HEK293 (cell line): ENCODE data around the gene ARHGAP30.

Source experiments
- HIC1 ChIP-seq: fragments of 450-650 bp; formaldehyde crosslinking; IDR thresholded peaks from 2 replicates; pipeline ENCODE4 v1.5.1; 2016; ENCODE audit warnings: missing biosample characterization, missing genetic modification characterization
- INSM2 ChIP-seq: fragments of 450-650 bp; formaldehyde crosslinking; IDR thresholded peaks from 2 replicates; pipeline ENCODE4 v1.5.1; 2016; ENCODE audit warnings: missing biosample characterization, missing genetic modification characterization
- KLF8 ChIP-seq: fragments of 450-650 bp; formaldehyde crosslinking; IDR thresholded peaks from 2 replicates; pipeline ENCODE4 v1.5.1; 2016; ENCODE audit warnings: missing biosample characterization, missing genetic modification characterization
- SP7 ChIP-seq: fragments of 450-650 bp; formaldehyde crosslinking; IDR thresholded peaks from 2 replicates; pipeline ENCODE4 v1.5.1; 2016; ENCODE audit warnings: missing biosample characterization, missing genetic modification characterization
- YY1 ChIP-seq: fragments of 450-650 bp; formaldehyde crosslinking; IDR thresholded peaks from 2 replicates; pipeline ENCODE4 v1.5.1; 2018; ENCODE audit warnings: missing biosample characterization, missing genetic modification characterization
- ZBTB17 ChIP-seq: fragments of 450-650 bp; formaldehyde crosslinking; IDR thresholded peaks from 2 replicates; pipeline ENCODE4 v1.5.1; 2016; ENCODE audit warnings: missing biosample characterization, missing genetic modification characterization
- ZBTB21 ChIP-seq: fragments of 450-650 bp; formaldehyde crosslinking; IDR thresholded peaks from 2 replicates; pipeline ENCODE4 v1.5.1; 2017; ENCODE audit warnings: missing biosample characterization, missing genetic modification characterization
- ZNF324 ChIP-seq: fragments of 450-650 bp; formaldehyde crosslinking; IDR thresholded peaks from 2 replicates; pipeline ENCODE4 v1.5.1; 2016; ENCODE audit warnings: missing biosample characterization, missing genetic modification characterization
- ZNF335 ChIP-seq: fragments of 450-650 bp; formaldehyde crosslinking; conservative IDR thresholded peaks from 2 replicates; pipeline ENCODE4 v1.5.1; 2016; ENCODE audit warnings: missing biosample characterization, missing genetic modification characterization
- ZNF394 ChIP-seq: fragments of 450-650 bp; formaldehyde crosslinking; IDR thresholded peaks from 2 replicates; pipeline ENCODE4 v1.5.1; 2016; ENCODE audit warnings: missing biosample characterization, missing genetic modification characterization, mild to moderate bottlenecking, moderate library complexity, borderline replicate concordance
- ZNF398 ChIP-seq: fragments of 450-650 bp; formaldehyde crosslinking; IDR thresholded peaks from 2 replicates; pipeline ENCODE4 v1.5.1; 2017; ENCODE audit warnings: missing biosample characterization, missing genetic modification characterization
- ZNF423 ChIP-seq: fragments of 450-650 bp; formaldehyde crosslinking; IDR thresholded peaks from 2 replicates; pipeline ENCODE4 v1.5.1; 2016; ENCODE audit warnings: missing biosample characterization, missing genetic modification characterization
- ZNF426 ChIP-seq: fragments of 450-650 bp; formaldehyde crosslinking; IDR thresholded peaks from 2 replicates; pipeline ENCODE4 v1.5.1; 2017; ENCODE audit warnings: missing biosample characterization, missing genetic modification characterization, mild to moderate bottlenecking, inconsistent platforms, moderate library complexity
- ZNF449 ChIP-seq: fragments of 450-650 bp; formaldehyde crosslinking; IDR thresholded peaks from 2 replicates; pipeline ENCODE4 v1.5.1; 2017; ENCODE audit warnings: missing biosample characterization, mild to moderate bottlenecking, missing genetic modification characterization, moderate library complexity
- ZNF558 ChIP-seq: fragments of 450-650 bp; formaldehyde crosslinking; IDR thresholded peaks from 2 replicates; pipeline ENCODE4 v1.5.1; 2016; ENCODE audit warnings: missing biosample characterization, missing genetic modification characterization
- ZNF560 ChIP-seq: fragments of 450-650 bp; formaldehyde crosslinking; IDR thresholded peaks from 2 replicates; pipeline ENCODE4 v1.5.1; 2017; ENCODE audit warnings: missing biosample characterization, missing genetic modification characterization, borderline replicate concordance
- ZNF639 ChIP-seq: fragments of 450-650 bp; formaldehyde crosslinking; IDR thresholded peaks from 2 replicates; pipeline ENCODE4 v1.5.1; 2016; ENCODE audit warnings: missing biosample characterization, missing genetic modification characterization
- ZNF692 ChIP-seq: fragments of 450-650 bp; formaldehyde crosslinking; IDR thresholded peaks from 2 replicates; pipeline ENCODE4 v1.5.1; 2016; ENCODE audit warnings: missing biosample characterization, missing genetic modification characterization
- ZNF704 ChIP-seq: fragments of 450-650 bp; formaldehyde crosslinking; IDR thresholded peaks from 2 replicates; pipeline ENCODE4 v1.5.1; 2016; ENCODE audit warnings: missing biosample characterization, missing genetic modification characterization
- ZNF777 ChIP-seq: fragments of 450-650 bp; formaldehyde crosslinking; IDR thresholded peaks from 2 replicates; pipeline ENCODE4 v1.5.1; 2017; ENCODE audit warnings: missing biosample characterization, missing genetic modification characterization, borderline replicate concordance
- ZSCAN18 ChIP-seq: fragments of 450-650 bp; formaldehyde crosslinking; IDR thresholded peaks from 2 replicates; pipeline ENCODE4 v1.5.1; 2016; ENCODE audit warnings: missing biosample characterization, missing genetic modification characterization

Gene ARHGAP30

GRCh38 chr1:161082996-161083747 lies 13.5 kb upstream of the ARHGAP30 start (continued):
- TF ChIP-seq ZNF692 (tag by site-specific recombination), result 0 out of 2 replicates have a peak, but pooled peaks have one; percentile 36
- no peak for TF ChIP-seq ZNF423
- no peak for TF ChIP-seq ZNF426
- TF ChIP-seq ZNF398 (tag by site-specific recombination), result peak; percentile 8
- TF ChIP-seq ZNF335, result peak; percentile 90
- peak; percentile 69; the same call in 1 of the 2 replicates for TF ChIP-seq ZNF639 (tag by site-specific recombination)
- TF ChIP-seq ZNF558 (tag by site-specific recombination), result 0 out of 2 replicates have a peak, but pooled peaks have one; percentile 54
- 0 out of 2 replicates have a peak, but pooled peaks have one; percentile 26 for TF ChIP-seq ZNF449
- TF ChIP-seq ZBTB17 (tag by site-specific recombination), result 0 out of 2 replicates have a peak, but pooled peaks have one; percentile 33
- TF ChIP-seq INSM2 (tag by site-specific recombination), result peak; percentile 45; the same call in 1 of the 2 replicates
- TF ChIP-seq ZNF777 (tag by site-specific recombination), result no peak
- TF ChIP-seq YY1 (tag by site-specific recombination), result no peak
- peak; percentile 50; the same call in 1 of the 2 replicates for TF ChIP-seq ZNF394 (tag by site-specific recombination)
- no peak for TF ChIP-seq ZNF704 (tag by site-specific recombination)
- TF ChIP-seq ZNF560 (tag by site-specific recombination), result no peak
- TF ChIP-seq SP7 (tag by site-specific recombination), result peak; percentile 77
- TF ChIP-seq ZNF324 (tag by site-specific recombination), result no peak
- no peak for TF ChIP-seq ZSCAN18 (tag by site-specific recombination)
- peak; percentile 95 for TF ChIP-seq ZBTB21 (tag by site-specific recombination)
- no peak for TF ChIP-seq KLF8 (tag by site-specific recombination)
- TF ChIP-seq HIC1 (tag by site-specific recombination), result peak; percentile 94
